Erythroblast (primary cell): ENCODE measurements around the gene PER3.

ENCODE experiments used
- GATA1 ChIP-seq: IDR thresholded peaks from 2 replicates; pipeline ENCODE4 v1.6.1; 2011; ENCODE audit warnings: low read depth, mild to moderate bottlenecking, control low read depth, low read length, moderate library complexity
- POLR2A ChIP-seq: IDR thresholded peaks from 2 replicates; pipeline ENCODE4 v1.6.1; 2011; ENCODE audit warnings: mild to moderate bottlenecking, low read length

DNA sequence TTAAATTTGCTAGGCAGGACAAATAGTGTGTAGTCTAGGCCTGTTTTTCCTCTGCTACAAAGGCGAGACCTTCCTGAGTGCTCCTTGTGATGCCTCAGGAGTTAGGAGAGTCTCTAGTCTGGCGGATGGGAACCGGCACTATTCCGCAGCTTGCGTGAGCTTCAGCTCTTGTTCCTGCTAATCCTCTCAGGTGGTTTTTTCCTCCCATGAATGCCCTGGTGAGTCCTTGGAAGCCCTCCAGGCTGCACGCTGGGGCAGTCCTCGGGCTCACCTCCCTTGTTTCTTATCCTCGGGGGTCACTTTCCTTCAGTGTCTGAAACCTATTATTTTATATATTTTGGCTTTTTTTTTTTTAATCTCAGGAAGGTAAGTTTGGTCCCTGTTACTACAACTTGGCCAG is 40.6 kb downstream of the PER3 start:
- TF ChIP-seq POLR2A (no peak), GATA1 (no peak)
